Peyer's patch (tissue), 4 donors: ENCODE data around the gene QDPR. TPM values are rescaled to one million over a fixed set of nuclear protein-coding genes. Genes with fewer than 3 reads are reported as not detected.
A peak's percentile ranks its signal among the peaks of the same experiment; 100 is the strongest.
"Not testable (repeated sequence)": the region's sequence is repeated elsewhere in the genome, so short reads cannot be mapped to it uniquely, and the experiment has no call there.

ENCODE experiments used
- DNase-seq, 3 donors: peaks; one replicate each; pipeline ENCODE4 v3.0.0-alpha.2; 2017 to 2019
- H3K27ac ChIP-seq, 4 donors: fragments of 200-600 bp; sonication (generic); one replicate each; pipeline ENCODE4 v1.5.1; 2016 to 2019
- H3K27me3 ChIP-seq, 2 donors: fragments of 200-600 bp; sonication (generic); one replicate each; pipeline ENCODE4 v1.5.1; 2019
- H3K36me3 ChIP-seq, 3 donors: fragments of 200-600 bp; sonication (generic); one replicate each; pipeline ENCODE4 v1.5.1; 2016 to 2019
- H3K4me1 ChIP-seq, 4 donors: fragments of 200-600 bp; sonication (generic); one replicate each; pipeline ENCODE4 v1.5.1; 2016 to 2019
- H3K4me3 ChIP-seq, 4 donors: fragments of 200-600 bp; sonication (generic); 1 replicate in 3 of 4; 2 replicates in 1 of 4; pipeline ENCODE4 v1.5.1; 2016 to 2019; ENCODE audit warnings: mild to moderate bottlenecking in 1 of 4
- H3K9me3 ChIP-seq, 4 donors: fragments of 200-600 bp; sonication (generic); one replicate each; pipeline ENCODE4 v1.5.1; 2016 to 2019; ENCODE audit warnings: mild to moderate bottlenecking in 1 of 4
- CTCF ChIP-seq, 6 experiments: fragments of 450-650 bp in 4 of 6; fragments of 200-600 bp in 2 of 6; sonication (generic) in 1 of 6; IDR thresholded peaks; one replicate each; pipeline ENCODE4 v1.5.1; 2017 to 2019; ENCODE audit warnings: antibody characterized with exemption in 6 of 6, mild to moderate bottlenecking in 3 of 6, moderate library complexity in 1 of 6
- POLR2A ChIP-seq, 2 donors: fragments of 450-650 bp; IDR thresholded peaks; one replicate each; pipeline ENCODE4 v1.5.1; 2017; ENCODE audit warnings: antibody characterized with exemption in 2 of 2, mild to moderate bottlenecking in 2 of 2, moderate library complexity in 2 of 2
- total RNA-seq, 4 donors: library from RNA; depleted of rRNA; stranded (reverse); fragments of >200 nt; gene quantifications; one replicate each; pipeline ENCODE4 v1.1.0, GENCODE V29; 2016

QDPR gene
- total RNA-seq, 4 donors from 2014 or later = 8.2 to 17.0 (median 12.5) TPM

- Histone ChIP-seq H3K27me3 (no peaks in the 10 kb centered on the region), H3K27ac (no peak overlapping the region), H3K9me3 (no peaks in the 10 kb centered on the region), H3K36me3 (no peaks in the 10 kb centered on the region), H3K4me1 (no peaks in the 10 kb centered on the region), H3K4me3 (no peak overlapping the region)
- TF ChIP-seq POLR2A (IDR thresholded peaks at IDR 0.05) = no peak
- TF ChIP-seq CTCF (IDR thresholded peaks at IDR 0.05) = no peak
- DNase-seq = no peak
These were observed 48.3 kb downstream of the QDPR start for GRCh38 chr4:17463606-17464005.

DNA sequence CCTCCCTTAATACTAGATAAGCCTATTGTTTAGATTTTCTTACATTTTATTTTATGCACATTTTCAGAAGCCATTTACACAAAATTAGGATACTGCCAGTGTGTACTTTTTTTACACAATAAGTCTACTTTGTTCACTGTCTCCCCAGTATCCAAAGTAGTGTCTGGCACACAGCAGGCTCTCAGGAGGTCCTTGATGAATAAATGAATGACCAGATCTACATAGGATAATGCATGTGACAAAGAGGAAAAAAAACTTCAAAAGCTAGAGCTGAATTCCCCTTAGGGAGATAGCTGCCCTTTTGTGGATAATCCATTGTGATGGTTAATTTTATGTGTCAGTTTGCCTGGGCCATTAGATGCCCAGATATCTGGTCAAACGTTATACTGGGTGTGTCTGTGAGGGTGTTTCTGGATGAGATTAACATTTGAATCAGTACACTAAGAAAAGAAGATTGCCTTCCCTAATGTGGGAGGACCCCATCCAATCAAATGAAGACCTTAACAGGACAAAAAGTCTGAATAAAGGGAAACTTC is 61.6 kb downstream of the QDPR start:
- H3K27ac ChIP-seq = no peak overlapping the region
- H3K36me3 ChIP-seq = no peaks in the 10 kb centered on the region
- no peak overlapping the region for H3K4me3 ChIP-seq
- TF ChIP-seq CTCF (IDR thresholded peaks at IDR 0.05) = no peak
- TF ChIP-seq POLR2A (IDR thresholded peaks at IDR 0.05) = no peak
- no peaks in the 10 kb centered on the region for H3K27me3 ChIP-seq
- H3K4me1 ChIP-seq = no peaks in the 10 kb centered on the region
- no peaks in the 10 kb centered on the region for H3K9me3 ChIP-seq
- no peak for DNase-seq

- no peak overlapping the region for H3K27ac ChIP-seq
- no peak for DNase-seq
- no peaks in the 10 kb centered on the region for H3K9me3 ChIP-seq
- no peak for TF ChIP-seq CTCF (IDR thresholded peaks at IDR 0.05)
- TF ChIP-seq POLR2A (IDR thresholded peaks at IDR 0.05) = no peak
- H3K27me3 ChIP-seq = no peaks in the 10 kb centered on the region
- no peaks in the 10 kb centered on the region for H3K36me3 ChIP-seq
- no peak overlapping the region for H3K4me3 ChIP-seq
- H3K4me1 ChIP-seq = no peaks in the 10 kb centered on the region
These were observed 63.2 kb downstream of the QDPR start for GRCh38 chr4:17448689-17449088.

DNA sequence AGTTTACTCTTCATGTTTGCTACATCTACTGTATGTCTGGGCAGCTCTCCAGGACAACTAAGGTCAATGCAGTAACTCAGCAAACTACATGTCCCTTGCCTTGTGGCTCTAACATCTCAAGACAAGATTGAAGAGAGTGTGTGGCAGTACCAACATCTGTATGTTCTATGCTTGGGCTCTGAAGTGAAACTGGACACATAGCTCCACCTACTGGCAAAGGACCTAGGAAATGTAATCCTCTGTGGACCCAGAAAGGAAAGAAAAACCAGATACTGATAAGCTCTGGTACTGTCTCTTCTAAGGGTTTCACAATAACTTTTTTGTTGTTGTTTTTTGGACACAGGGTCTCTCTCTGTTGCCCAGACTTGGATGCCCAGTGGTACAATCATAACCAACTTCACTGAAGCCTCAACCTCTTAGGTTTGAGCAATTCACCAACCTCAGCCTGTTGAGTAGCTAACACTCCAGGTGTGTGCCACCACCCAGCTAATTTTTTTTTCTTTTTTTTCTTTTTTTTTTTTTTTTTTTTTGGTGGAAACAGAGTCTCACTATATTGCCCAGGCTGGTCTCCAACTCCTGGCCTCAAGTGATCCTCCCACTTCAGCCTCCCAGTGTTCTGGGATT is 64.1 kb downstream of the QDPR start:
- H3K4me3 ChIP-seq = no peak overlapping the region
- DNase-seq = peak in 2 of 3 donors; percentile 19 to 54
- H3K27me3 ChIP-seq = no peaks in the 10 kb centered on the region
- peak in 5 of 6 experiments; percentile 11 to 70 (median 62) for TF ChIP-seq CTCF (IDR thresholded peaks at IDR 0.05)
- no peak for TF ChIP-seq POLR2A (IDR thresholded peaks at IDR 0.05)
- no peaks in the 10 kb centered on the region for H3K36me3 ChIP-seq
- H3K27ac ChIP-seq = no peak overlapping the region
- H3K4me1 ChIP-seq = no peaks in the 10 kb centered on the region
- H3K9me3 ChIP-seq = no peaks in the 10 kb centered on the region

DNA sequence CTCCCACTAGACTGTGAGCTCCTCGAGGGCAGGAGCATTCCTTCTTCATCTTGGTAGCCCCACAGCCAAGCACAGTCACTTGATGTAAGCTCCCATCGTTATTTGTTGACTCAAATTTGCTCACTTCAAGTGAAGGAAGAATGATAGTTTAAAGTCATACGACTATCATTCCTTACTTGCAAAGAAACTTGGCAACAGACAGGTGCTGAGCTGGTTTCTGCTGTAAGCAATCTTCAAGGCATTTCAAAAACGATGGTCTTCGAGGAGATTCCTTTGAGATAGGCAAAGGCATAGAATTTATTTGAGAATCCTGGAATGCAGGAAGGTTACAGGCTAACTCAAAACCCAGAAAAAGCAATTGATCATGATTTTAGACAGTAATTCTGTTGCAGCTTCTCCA is 64.8 kb downstream of the QDPR start:
- no peak for DNase-seq
- TF ChIP-seq CTCF (IDR thresholded peaks at IDR 0.05) (no peak), POLR2A (IDR thresholded peaks at IDR 0.05) (no peak)
- no peak overlapping the region for H3K27ac ChIP-seq
- H3K4me3 ChIP-seq = no peak overlapping the region
- no peaks in the 10 kb centered on the region for H3K27me3 ChIP-seq
- H3K9me3 ChIP-seq = no peaks in the 10 kb centered on the region
- no peaks in the 10 kb centered on the region for H3K36me3 ChIP-seq
- H3K4me1 ChIP-seq = no peaks in the 10 kb centered on the region

DNA sequence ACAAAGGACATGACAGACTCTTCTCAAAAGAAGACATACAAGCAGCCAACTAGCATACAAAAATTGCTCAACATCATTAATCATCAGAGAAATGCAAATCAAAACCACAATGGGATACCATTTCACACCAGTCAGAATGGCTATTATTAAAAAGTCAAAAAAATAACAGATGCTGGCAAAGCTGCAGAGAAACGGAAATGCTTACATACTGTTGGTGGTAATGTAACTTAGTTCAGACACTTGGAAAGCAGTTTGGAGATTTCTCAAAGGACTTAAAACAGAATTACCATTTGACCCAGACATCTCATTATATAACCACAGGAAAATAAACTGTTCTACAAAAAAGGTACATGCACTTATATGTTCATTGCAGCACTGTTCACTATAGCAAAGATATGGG is 69.4 kb downstream of the QDPR start:
- not testable (repeated sequence) for H3K4me1 ChIP-seq, H3K9me3 ChIP-seq, H3K4me3 ChIP-seq, H3K27me3 ChIP-seq, DNase-seq, H3K36me3 ChIP-seq, H3K27ac ChIP-seq
